Suprapubic skin (tissue), 4 donors: Measurements from ENCODE around the gene PPIF.

Experiments used
- CTCF ChIP-seq, 2 donors: fragments of 200-600 bp in 1 of 2; fragments of 450-650 bp in 1 of 2; sonication (generic) in 1 of 2; IDR thresholded peaks; one replicate each; pipeline ENCODE4 v1.5.1; 2016 to 2019; ENCODE audit warnings: antibody characterized with exemption in 2 of 2, mild to moderate bottlenecking in 1 of 2, moderate library complexity in 1 of 2
- EP300 ChIP-seq: sonication (generic); formaldehyde crosslinking; IDR thresholded peaks from one replicate; pipeline ENCODE4 v1.6.1; 2017; ENCODE audit warnings: antibody characterized with exemption
- POLR2A ChIP-seq, 2 donors: fragments of 450-650 bp; IDR thresholded peaks; one replicate each; pipeline ENCODE4 v1.6.1; 2017; ENCODE audit warnings: antibody characterized with exemption in 2 of 2, mild to moderate bottlenecking in 2 of 2, moderate library complexity in 2 of 2
- POLR2AphosphoS5 ChIP-seq, 3 donors: sonication (generic); formaldehyde crosslinking; IDR thresholded peaks; one replicate each; pipeline ENCODE4 v1.6.1; 2017; ENCODE audit warnings: antibody characterized with exemption in 3 of 3

DNA sequence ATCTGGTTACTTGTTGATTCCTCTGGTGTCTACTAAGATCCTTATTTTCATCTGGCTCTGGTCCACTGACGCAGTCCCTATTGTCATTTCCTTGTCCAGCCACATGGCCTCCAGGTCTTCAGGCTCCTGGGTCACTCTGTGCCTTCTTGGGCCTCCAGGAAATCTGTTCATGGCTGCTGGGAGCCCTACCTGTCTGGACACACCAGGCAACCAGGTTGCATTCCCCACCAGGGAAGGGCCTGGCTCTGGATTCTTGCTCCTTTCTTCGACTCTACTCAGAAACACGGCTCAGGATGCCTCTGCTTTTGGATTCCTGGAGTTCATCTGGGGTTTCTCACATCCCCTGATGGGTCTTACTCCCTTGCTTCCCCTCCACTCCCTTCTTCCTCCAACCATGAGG lies 8.0 kb upstream of the PPIF start:
- TF ChIP-seq POLR2AphosphoS5 (IDR thresholded peaks at IDR 0.05), result no peak
- TF ChIP-seq CTCF (IDR thresholded peaks at IDR 0.05), result no peak
- no peak for TF ChIP-seq POLR2A (IDR thresholded peaks at IDR 0.05)
- TF ChIP-seq EP300, result no peak
